Measurements from ENCODE around the gene PHF10.

- TF ChIP-seq CTCF (IDR thresholded peaks at IDR 0.05) (no peak), POLR2A (IDR thresholded peaks at IDR 0.05; ENCODE audit: low read depth) (no peak)
These were observed 22.9 kb downstream of the PHF10 start for GRCh38 chr6:169701311-169701953.
